WTC11 (cell line): Measurements from ENCODE around the gene CADM2.

Experiments
- ARID4B ChIP-seq: sonication (generic); formaldehyde crosslinking; IDR thresholded peaks from 2 replicates; pipeline ENCODE4 v1.8.0; 2023; ENCODE audit warnings: missing genetic modification reagents, mild to moderate bottlenecking, borderline replicate concordance
- CTCF ChIP-seq: fragments of 200-600 bp; IDR thresholded peaks from 2 replicates; pipeline ENCODE4 v1.8.0; 2022; ENCODE audit warnings: antibody characterized with exemption
- NR3C1 ChIP-seq: sonication (generic); formaldehyde crosslinking; conservative IDR thresholded peaks from 2 replicates; pipeline ENCODE4 v1.8.1; 2023; ENCODE audit warnings: low read depth, mild to moderate bottlenecking, missing genetic modification reagents
- SMAD4 ChIP-seq: sonication (generic); formaldehyde crosslinking; IDR thresholded peaks from 2 replicates; pipeline ENCODE4 v1.8.0; 2022; ENCODE audit warnings: mild to moderate bottlenecking, missing genetic modification reagents
- ZNF219 ChIP-seq: sonication (generic); formaldehyde crosslinking; IDR thresholded peaks from 2 replicates; pipeline ENCODE4 v1.8.0; 2023; ENCODE audit warnings: missing genetic modification reagents, mild to moderate bottlenecking, borderline replicate concordance
- ZNF263 ChIP-seq: sonication (generic); formaldehyde crosslinking; IDR thresholded peaks from 2 replicates; pipeline ENCODE4 v1.8.1; 2022; ENCODE audit warnings: low read depth, mild to moderate bottlenecking, moderate library complexity, missing genetic modification reagents

GRCh38 chr3:85483986-85484385, 525.2 kb downstream of the CADM2 start:
- TF ChIP-seq CTCF (no peak), NR3C1 (CRISPR knock-in tag) (no peak), ARID4B (CRISPR knock-in tag) (no peak), ZNF263 (CRISPR knock-in tag) (no peak), SMAD4 (CRISPR knock-in tag) (no peak), ZNF219 (CRISPR knock-in tag) (no peak)
